Mucosa of gallbladder (tissue), 1 donor: ENCODE measurements around the gene ZNF837. TPM values are rescaled to one million over a fixed set of nuclear protein-coding genes. Genes with fewer than 3 reads are reported as not detected.

Source experiments
- DNase-seq: peaks from one replicate; pipeline ENCODE4 v3.0.0-alpha.2; 2020; ENCODE audit warnings: low spot score
- total RNA-seq: library from RNA; stranded (reverse); gene quantifications from one replicate; pipeline ENCODE4 v1.2.1, GENCODE V29; 2021
- donor health status: DM: no; HTN: no; CAD: no.

ZNF837 gene
- total RNA-seq, 1 donor from 2014 or later, result 2.9 TPM

DNA sequence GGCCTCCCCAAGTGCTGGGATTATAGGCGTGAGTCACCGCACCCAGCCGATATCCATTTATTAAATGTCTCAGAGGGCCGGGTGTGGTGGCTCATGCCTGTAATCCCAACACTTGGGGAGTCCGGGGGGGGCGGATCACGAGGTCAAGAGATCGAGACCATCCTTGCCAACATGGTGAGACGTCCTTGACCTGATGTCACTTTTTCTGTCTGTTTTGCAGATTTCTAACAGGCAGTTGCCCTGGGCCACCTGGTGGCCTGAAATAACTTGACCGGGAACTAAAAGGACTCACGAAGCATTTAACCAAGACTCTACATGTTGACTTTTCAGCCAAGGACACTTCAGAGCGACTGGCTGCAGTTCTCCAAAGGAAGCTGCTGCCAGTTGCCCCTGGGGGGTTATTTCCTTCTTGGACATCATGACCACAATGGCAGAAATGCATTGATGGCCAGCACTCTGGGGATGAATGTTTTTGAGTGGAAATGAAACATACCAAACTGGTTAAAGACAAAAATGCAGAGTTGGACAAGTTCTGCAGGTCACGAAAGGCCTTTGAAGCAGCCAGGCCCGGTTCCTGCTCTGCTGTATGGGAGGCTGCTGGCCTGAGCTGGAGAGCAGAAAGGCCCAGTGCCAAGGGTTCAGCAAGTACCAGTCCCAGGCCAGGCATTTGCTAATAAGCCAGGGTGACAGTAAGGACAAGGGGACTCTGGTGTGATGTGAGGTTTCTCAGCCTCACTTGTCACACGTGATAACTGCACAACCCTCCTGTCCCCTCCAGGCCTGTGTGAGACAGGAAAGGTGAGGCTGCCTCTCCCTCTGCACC lies 8.3 kb downstream of the ZNF837 start:
- DNase-seq, result no peak

DNA sequence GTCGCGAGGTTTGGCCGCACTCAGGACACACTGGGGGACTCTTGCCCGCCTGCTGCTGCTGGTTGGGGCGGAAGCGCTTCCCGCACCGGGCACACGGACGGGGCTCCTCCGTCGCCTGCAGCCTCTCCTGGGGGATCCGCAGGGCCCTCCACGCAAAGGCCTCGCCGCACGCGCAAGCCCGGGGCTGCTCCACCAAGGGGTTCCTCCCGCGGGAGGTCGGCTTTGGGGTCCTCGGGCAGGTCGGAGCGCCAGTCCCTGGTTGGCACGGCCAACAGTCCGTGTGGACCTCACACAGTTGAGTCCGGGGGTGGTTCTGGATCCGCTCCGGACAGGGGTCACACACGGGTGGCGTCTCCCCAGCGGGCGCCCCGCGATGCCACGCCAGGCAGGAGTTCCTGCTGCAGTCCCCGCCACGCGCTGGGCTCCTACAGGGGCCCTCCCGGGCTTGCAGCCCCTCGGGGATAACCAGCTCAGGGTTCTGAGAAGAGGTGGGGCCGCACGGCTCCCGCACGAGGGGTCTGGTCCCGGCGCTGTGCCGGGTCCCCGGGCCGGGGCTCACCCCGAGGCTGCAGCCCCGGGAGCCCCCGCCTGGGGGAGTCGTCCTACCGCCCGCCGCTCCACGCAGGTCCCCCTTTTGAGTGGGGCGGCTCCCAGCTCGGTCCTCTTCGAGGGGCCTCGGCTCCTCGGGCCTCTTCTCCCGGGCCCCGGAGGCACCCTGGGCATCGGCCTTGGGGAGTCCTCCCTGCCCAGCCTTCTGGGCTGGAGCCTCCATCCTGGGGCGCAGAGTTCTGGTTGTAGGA lies 12.1 kb downstream of the ZNF837 start:
- no peak for DNase-seq

GRCh38 chr19:58367698-58368454 lies 13.0 kb downstream of the ZNF837 start:
- DNase-seq, result no peak

GRCh38 chr19:58366585-58367430 lies 14.0 kb downstream of the ZNF837 start:
- no peak for DNase-seq

- no peak for DNase-seq
Measured at GRCh38 chr19:58364146-58364545, 16.7 kb downstream of the ZNF837 start.

- DNase-seq, result peak; percentile 98
Measured at GRCh38 chr19:58362272-58362994, 18.4 kb downstream of the ZNF837 start, which contains the start of gene ZNF497. Gene ZNF497 (minus strand): TSS chr19:58362751. CDS start chr19:58357635, 5,116 bp downstream.

GRCh38 chr19:58361900-58362271 lies 18.9 kb downstream of the ZNF837 start:
- no peak for DNase-seq

GRCh38 chr19:58357481-58358145 lies 23.2 kb downstream of the ZNF837 start:
- DNase-seq, result no peak

DNA sequence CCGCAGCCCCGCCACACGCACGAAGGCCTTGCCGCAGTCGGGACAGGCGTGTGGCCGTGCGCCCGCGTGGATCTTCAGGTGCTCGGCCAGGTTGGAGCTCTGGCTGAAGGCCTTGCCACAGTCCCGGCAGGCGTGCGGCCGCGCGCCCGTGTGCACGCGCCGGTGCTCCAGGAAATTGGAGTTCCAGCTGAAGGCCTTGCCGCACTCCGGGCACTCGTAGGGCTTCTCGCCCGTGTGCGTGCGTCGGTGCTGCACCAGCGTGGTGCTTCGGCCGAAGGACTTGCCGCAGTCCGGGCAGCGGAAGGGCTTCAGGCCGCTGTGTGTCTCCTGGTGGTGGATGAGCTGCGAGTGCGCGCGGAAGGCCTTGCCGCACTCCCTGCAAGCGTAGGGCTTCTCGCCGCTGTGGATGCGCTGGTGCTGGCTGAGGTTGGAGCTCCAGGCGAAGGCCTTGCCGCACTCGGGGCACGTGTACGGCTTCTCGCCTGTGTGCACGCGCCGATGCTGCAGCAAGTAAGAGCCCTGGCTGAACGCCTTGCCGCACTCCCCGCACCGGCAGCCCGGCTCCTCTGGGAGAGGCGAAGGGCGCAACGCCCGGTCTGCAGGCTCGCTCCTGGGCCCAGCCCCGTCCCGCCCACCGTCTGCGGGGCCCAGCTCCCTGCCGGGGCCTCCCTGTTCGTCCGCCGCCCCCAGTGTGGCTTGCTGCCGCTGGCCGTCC lies 23.9 kb downstream of the ZNF837 start:
- DNase-seq, result no peak

DNA sequence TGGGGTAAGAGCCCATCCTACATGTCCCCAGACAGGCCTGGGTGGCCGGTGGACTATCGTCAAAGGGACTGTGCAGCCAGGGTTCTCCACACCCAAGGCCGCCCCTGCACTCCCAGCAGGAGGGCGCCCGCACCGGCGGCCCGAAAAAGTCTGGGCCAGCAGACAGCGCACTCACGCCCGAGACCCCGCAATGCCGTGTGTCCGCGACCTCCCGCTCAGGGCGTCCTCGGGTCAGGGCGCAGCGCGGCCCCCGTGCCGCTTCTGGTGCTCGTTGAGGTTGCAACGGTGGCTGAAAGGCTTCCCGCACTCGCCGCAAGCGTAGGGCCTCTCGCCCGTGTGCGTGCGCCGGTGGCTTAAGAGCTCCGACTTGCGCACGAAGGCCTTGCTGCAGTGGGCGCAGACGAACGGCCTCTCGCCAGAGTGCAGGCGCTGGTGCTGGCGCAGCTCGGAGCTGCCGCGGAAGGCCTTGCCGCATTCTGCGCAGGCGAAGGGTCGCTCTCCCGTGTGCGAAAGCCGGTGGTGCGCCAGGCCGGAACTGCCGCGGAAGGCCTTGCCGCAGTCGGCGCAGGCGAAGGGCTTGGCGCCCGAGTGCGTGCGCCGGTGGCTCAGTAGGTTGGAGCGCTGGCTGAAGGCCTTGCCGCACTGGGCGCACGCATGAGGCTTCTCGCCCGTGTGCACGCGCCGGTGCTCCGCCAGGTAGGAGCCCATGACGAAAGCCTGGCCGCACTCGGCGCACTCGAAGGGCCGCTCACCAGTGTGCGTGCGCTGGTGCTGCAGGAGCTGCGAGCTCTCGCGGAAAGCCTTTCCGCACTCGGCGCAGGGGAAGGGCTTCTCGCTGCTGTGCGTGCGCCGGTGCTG lies 24.7 kb downstream of the ZNF837 start:
- no peak for DNase-seq

- no peak for DNase-seq
Measured at GRCh38 chr19:58355215-58355796, 25.5 kb downstream of the ZNF837 start.

- no peak for DNase-seq
Measured at GRCh38 chr19:58354478-58355030, 26.3 kb downstream of the ZNF837 start.

- DNase-seq, result no peak
Measured at GRCh38 chr19:58353717-58354477, 26.9 kb downstream of the ZNF837 start.

DNA sequence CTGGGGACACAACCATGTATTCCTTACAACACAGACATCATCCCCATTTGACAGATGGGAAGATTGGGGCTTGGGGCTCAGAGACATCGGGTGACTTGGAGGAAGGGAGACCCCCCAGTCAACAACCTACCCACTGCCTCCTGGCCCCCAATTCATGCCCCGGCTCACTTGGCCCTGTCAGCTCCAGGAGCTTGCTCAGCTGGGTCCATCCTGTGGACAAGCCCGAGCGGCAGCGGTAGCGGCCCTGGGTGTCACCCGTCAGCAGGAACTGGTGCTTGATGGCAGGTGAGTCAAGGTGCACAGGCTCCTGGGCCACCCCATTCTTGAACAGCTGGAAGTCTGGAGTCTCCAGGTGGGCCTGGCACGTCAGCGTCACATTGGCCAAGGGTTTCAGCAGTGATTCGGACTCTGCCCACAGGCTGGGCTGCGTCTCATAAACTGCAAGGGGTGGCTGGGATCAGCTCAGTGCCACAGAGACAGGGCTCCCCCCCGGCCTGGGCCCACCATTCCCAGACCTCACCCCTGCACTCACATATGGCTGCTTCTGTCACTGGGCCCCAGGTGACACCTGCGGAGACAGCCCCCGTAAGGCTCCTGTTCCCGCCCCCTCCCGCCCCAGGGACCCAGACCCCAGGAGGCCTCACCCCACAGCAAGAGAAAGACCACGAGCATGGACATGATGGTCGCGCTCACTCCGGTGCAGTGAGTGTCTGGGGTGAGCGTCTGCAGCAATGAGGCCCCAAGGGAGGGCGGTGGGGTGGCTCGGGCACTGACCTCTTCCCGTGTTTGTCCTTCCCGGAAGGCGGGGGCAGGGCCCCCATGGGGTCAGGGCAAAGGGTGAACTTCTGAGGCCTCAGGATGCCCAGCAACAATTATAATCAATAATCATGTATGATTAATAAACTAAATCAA lies 27.8 kb downstream of the ZNF837 start, which contains the start of gene A1BG:
A1BG (minus strand) TSS at position 733 of the 912 bp plus-strand sequence; CDS start at position 678, 55 bp downstream.
- no peak for DNase-seq

GRCh38 chr19:58351990-58352755 lies 28.7 kb downstream of the ZNF837 start:
- no peak for DNase-seq
